Peyer's patch (tissue), 4 donors: Measurements from ENCODE around the gene PPP1R3F. TPM values are rescaled to one million over a fixed set of nuclear protein-coding genes. Genes with fewer than 3 reads are reported as not detected.

Source experiments
- DNase-seq, 3 donors: peaks; one replicate each; pipeline ENCODE4 v3.0.0-alpha.2; 2017 to 2019
- H3K27ac ChIP-seq, 4 donors: fragments of 200-600 bp; sonication (generic); one replicate each; pipeline ENCODE4 v1.5.1; 2016 to 2019
- H3K27me3 ChIP-seq, 2 donors: fragments of 200-600 bp; sonication (generic); one replicate each; pipeline ENCODE4 v1.5.1; 2019
- H3K36me3 ChIP-seq, 3 donors: fragments of 200-600 bp; sonication (generic); one replicate each; pipeline ENCODE4 v1.5.1; 2016 to 2019
- H3K4me1 ChIP-seq, 4 donors: fragments of 200-600 bp; sonication (generic); one replicate each; pipeline ENCODE4 v1.5.1; 2016 to 2019
- H3K4me3 ChIP-seq, 4 donors: fragments of 200-600 bp; sonication (generic); 1 replicate in 3 of 4; 2 replicates in 1 of 4; pipeline ENCODE4 v1.5.1; 2016 to 2019; ENCODE audit warnings: mild to moderate bottlenecking in 1 of 4
- H3K9me3 ChIP-seq, 4 donors: fragments of 200-600 bp; sonication (generic); one replicate each; pipeline ENCODE4 v1.5.1; 2016 to 2019; ENCODE audit warnings: mild to moderate bottlenecking in 1 of 4
- CTCF ChIP-seq, 6 experiments: fragments of 450-650 bp in 4 of 6; fragments of 200-600 bp in 2 of 6; sonication (generic) in 1 of 6; IDR thresholded peaks; one replicate each; pipeline ENCODE4 v1.5.1; 2017 to 2019; ENCODE audit warnings: antibody characterized with exemption in 6 of 6, mild to moderate bottlenecking in 3 of 6, moderate library complexity in 1 of 6
- POLR2A ChIP-seq, 2 donors: fragments of 450-650 bp; IDR thresholded peaks; one replicate each; pipeline ENCODE4 v1.5.1; 2017; ENCODE audit warnings: antibody characterized with exemption in 2 of 2, mild to moderate bottlenecking in 2 of 2, moderate library complexity in 2 of 2
- total RNA-seq, 4 donors: library from RNA; depleted of rRNA; stranded (reverse); fragments of >200 nt; gene quantifications; one replicate each; pipeline ENCODE4 v1.1.0, GENCODE V29; 2016

PPP1R3F gene
- total RNA-seq, 4 donors from 2014 or later, result 2.5 to 19.0 (median 7.5) TPM

- Histone ChIP-seq H3K27me3 (no peaks in the 10 kb centered on the region), H3K4me3 (no peak overlapping the region), H3K4me1 (no peaks in the 10 kb centered on the region), H3K27ac (no peak overlapping the region), H3K36me3 (no peaks in the 10 kb centered on the region), H3K9me3 (no peaks in the 10 kb centered on the region)
- DNase-seq, result no peak
- TF ChIP-seq POLR2A (IDR thresholded peaks at IDR 0.05), result no peak
- TF ChIP-seq CTCF (IDR thresholded peaks at IDR 0.05), result no peak
These were observed 35.6 kb upstream of the PPP1R3F start for GRCh38 chrX:49233887-49234555.

- TF ChIP-seq POLR2A (IDR thresholded peaks at IDR 0.05) (no peak), CTCF (IDR thresholded peaks at IDR 0.05) (no peak)
- no peaks in the 10 kb centered on the region for H3K36me3 ChIP-seq
- DNase-seq, result no peak
- H3K4me3 ChIP-seq, result no peak overlapping the region
- no peaks in the 10 kb centered on the region for H3K4me1 ChIP-seq
- H3K27me3 ChIP-seq, result no peaks in the 10 kb centered on the region
- H3K27ac ChIP-seq, result peak overlapping the region in 1 of 4 donors; percentile 40
- H3K9me3 ChIP-seq, result no peaks in the 10 kb centered on the region
These were observed 32.5 kb upstream of the PPP1R3F start for GRCh38 chrX:49237060-49237459.

- Histone ChIP-seq H3K36me3 (peaks cover 0 to 10% (median 0%) of the 10 kb centered on the region in 3 donors), H3K4me1 (no peaks in the 10 kb centered on the region), H3K27me3 (no peaks in the 10 kb centered on the region), H3K27ac (no peak overlapping the region), H3K9me3 (no peaks in the 10 kb centered on the region), H3K4me3 (no peak overlapping the region)
- DNase-seq, result no peak
- TF ChIP-seq POLR2A (IDR thresholded peaks at IDR 0.05) (no peak), CTCF (IDR thresholded peaks at IDR 0.05) (no peak)
These were observed 30.9 kb upstream of the PPP1R3F start for GRCh38 chrX:49238735-49239134.

GRCh38 chrX:49242545-49243066, 27.0 kb upstream of the PPP1R3F start:
- no peak for TF ChIP-seq CTCF (IDR thresholded peaks at IDR 0.05)
- TF ChIP-seq POLR2A (IDR thresholded peaks at IDR 0.05), result no peak
- H3K4me1 ChIP-seq, result no peaks in the 10 kb centered on the region
- no peaks in the 10 kb centered on the region for H3K27me3 ChIP-seq
- no peak overlapping the region for H3K27ac ChIP-seq
- H3K9me3 ChIP-seq, result no peaks in the 10 kb centered on the region
- peaks cover 0 to 27% (median 0%) of the 10 kb centered on the region in 3 donors for H3K36me3 ChIP-seq
- DNase-seq, result no peak
- no peak overlapping the region for H3K4me3 ChIP-seq

- H3K27ac ChIP-seq, result no peak overlapping the region
- H3K4me1 ChIP-seq, result no peaks in the 10 kb centered on the region
- H3K4me3 ChIP-seq, result no peak overlapping the region
- DNase-seq, result no peak
- H3K9me3 ChIP-seq, result no peaks in the 10 kb centered on the region
- peaks cover 0 to 27% (median 0%) of the 10 kb centered on the region in 3 donors for H3K36me3 ChIP-seq
- H3K27me3 ChIP-seq, result no peaks in the 10 kb centered on the region
- no peak for TF ChIP-seq CTCF (IDR thresholded peaks at IDR 0.05)
- TF ChIP-seq POLR2A (IDR thresholded peaks at IDR 0.05), result no peak
These were observed 26.4 kb upstream of the PPP1R3F start for GRCh38 chrX:49243166-49243565.
